A172 (cell line): ENCODE data around the gene RXFP2. TPM values are rescaled to one million over a fixed set of nuclear protein-coding genes. Genes with fewer than 3 reads are reported as not detected.

ENCODE experiments used
- DNase-seq: peaks from one replicate; pipeline ENCODE4 v3.0.0-alpha.2; 2015; ENCODE audit warnings: low spot score
- total RNA-seq: library from RNA; depleted of rRNA; stranded (reverse); fragments of >200 nt; shearing (Covaris generic); gene quantifications from 2 replicates; pipeline ENCODE4 v1.2.3, GENCODE V29; 2014; rRNA removed

Gene RXFP2, protein sequence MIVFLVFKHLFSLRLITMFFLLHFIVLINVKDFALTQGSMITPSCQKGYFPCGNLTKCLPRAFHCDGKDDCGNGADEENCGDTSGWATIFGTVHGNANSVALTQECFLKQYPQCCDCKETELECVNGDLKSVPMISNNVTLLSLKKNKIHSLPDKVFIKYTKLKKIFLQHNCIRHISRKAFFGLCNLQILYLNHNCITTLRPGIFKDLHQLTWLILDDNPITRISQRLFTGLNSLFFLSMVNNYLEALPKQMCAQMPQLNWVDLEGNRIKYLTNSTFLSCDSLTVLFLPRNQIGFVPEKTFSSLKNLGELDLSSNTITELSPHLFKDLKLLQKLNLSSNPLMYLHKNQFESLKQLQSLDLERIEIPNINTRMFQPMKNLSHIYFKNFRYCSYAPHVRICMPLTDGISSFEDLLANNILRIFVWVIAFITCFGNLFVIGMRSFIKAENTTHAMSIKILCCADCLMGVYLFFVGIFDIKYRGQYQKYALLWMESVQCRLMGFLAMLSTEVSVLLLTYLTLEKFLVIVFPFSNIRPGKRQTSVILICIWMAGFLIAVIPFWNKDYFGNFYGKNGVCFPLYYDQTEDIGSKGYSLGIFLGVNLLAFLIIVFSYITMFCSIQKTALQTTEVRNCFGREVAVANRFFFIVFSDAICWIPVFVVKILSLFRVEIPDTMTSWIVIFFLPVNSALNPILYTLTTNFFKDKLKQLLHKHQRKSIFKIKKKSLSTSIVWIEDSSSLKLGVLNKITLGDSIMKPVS
- not detected in 2 replicates for total RNA-seq

DNA sequence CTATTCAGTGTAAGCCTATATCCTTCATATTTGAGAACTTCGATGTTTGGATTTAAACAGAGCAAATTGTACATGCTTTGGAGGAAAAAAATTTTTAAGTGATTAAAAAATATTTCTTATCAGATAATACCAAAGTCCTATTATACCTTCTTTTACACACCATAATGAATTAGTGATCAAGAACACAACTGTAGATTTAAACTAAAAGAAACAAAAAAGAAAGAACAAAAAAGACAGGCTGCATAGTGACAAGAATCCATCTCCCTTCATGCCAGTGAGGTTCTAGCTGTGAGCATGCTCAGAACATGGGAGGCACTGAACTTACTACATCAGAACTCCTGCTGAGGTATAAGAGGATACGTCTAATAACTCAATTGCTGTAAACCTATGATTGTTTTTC, at the start of gene RXFP2:
Gene RXFP2, plus strand, starts transcription at position 301 of the 400 bp plus-strand sequence. Its CDS starts 87 bp downstream, at position 388.
- no peak for DNase-seq

DNA sequence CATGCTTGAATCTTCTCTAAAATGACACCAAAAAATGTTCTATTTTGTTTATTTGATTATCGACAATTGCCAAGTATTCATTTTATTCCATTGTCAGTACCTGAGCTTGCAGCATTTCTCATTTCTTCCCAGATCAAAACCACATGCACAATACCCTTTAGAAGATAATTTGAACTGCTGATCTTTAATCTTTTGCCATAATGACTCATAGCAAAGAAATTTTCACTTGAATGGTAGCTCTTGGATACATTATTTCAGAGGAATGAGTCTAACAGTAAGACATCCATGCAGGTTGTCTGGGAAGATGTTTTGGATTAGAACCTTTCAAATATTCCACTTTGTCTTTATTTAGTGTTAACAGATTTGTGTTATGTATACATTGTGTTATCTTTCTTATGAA, 42.0 kb upstream of the RXFP2 start:
- DNase-seq, result peak; percentile 61

DNA sequence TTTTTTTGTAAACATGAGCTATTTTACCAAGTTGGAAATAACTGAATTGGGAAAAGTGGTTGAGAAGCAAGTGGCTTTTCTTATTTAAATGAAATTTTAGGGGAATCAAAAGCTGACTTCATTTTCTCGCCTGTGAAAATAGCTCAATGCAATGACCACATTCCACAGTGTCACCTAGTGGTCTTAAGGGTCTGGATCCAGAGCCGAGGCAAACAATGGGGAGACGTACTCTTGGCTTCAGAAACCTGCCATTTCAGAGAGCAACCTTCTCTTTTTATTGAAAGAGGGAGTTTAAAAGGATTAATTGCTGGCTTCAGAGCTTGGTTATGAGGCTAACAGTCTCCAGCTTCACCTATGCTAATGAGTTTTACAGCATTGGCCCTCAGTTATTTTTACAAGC, 39.7 kb upstream of the RXFP2 start:
- DNase-seq, result no peak

DNA sequence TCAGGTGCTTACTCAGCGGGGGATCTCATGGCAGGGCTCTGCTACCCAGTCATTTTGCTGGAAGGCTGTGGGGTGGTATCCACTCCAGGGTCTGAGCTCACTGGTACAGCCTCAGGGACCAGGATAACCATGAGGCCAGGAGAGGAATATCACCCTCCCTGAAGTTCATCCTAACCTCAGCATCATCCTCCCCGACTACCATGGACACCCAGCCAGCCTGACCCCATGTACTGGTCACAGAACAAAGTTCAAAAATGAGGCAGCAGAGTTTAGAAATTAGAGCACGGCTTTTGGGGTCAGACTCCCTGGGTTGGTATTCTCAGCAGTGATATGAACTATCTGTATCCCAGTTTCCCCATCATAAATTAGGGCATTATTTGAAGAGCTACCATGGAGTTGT, 35.5 kb upstream of the RXFP2 start:
- no peak for DNase-seq

DNA sequence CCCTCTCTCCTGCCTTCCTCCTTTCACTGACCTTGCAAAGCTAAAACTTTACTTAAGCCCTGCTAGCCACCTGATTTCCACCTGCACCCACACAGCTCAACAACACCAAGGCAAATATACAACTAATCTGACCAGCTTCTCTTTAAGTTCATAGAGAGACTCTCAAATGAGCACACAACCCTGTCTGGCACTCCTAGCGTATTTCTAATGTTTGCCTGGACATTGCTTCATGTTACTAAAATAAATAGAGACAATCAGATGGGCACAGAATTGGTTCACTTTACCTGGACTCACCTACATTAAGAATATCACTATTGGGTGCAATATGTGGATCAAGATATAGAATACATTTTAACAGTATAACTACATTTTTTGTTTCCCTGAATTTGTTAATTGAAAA, 33.2 kb upstream of the RXFP2 start:
- no peak for DNase-seq

DNA sequence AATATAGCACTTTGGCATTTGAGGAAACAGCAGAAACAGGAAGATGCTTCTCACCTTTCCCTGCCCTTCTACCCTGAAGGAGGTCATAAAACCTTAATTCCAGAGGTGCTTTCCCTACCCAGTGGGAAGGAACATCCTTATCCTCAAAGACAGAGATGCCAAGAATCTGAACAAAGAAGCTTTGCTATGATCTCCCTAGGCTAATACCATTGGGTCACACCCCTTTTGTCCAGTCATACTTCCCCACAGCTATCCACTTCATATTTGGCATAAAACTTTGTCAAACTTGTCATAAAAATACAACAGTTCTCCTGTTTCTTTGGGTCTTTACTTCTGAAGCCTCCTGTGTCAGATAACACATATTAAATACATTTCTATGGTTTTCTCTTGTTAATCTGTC, 21.7 kb upstream of the RXFP2 start:
- no peak for DNase-seq

DNA sequence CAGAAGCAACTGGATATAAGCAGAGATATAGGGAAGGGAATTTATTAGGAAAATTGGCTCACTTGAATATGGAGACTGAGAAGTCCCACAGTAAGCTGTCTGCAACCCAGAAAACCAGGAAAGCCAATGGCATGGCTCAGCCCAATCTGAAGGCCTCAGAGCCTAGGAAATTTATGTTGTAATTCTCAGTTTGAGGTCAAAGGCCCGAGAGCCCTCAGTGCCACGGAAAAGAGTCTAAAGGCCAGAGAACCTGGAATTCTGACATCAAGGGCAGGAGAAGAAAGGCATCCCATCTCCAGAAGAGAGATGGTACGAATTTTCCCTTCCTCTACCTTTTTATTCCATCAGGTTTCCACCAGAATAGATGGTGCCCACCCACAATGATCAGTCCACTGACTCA, 20.1 kb upstream of the RXFP2 start:
- no peak for DNase-seq

DNA sequence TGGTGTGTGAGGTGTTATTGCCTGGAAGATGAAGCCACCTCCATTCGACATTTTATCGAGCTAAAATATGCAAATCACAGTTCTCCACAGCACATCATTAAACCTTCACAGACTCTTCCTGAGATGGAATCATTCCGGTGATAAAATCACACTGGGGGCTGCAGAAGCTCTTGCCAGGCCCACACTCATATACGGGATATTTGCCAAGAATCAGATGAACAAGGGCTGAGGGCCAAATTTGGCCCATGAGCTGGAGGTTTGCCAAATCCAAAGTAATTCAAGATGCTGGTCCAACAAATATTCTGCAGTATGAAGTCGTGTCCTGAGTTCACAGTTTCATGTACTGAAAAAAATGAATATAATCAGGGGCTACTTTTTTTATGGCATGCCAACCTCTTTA, 16.7 kb upstream of the RXFP2 start:
- DNase-seq, result no peak

DNA sequence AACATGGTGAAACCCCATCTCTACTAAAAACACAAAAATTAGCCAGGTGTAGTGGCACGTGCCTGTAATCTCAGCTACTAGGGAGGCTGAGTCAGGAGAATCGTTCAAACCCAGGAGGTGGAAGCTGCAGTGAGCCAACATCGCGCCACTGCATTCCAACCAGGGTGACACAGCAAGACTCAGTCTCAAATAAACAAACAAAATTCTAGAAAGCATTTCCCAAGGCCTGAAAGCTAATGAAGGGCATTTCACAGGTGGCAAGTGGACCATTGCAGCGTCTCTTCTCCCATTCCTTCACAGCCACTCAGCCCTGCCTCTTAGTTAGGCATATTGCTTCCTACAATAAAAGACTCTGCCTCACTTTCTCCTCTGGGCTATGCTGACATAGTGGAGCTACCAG, 13.5 kb upstream of the RXFP2 start:
- peak; percentile 60 for DNase-seq

DNA sequence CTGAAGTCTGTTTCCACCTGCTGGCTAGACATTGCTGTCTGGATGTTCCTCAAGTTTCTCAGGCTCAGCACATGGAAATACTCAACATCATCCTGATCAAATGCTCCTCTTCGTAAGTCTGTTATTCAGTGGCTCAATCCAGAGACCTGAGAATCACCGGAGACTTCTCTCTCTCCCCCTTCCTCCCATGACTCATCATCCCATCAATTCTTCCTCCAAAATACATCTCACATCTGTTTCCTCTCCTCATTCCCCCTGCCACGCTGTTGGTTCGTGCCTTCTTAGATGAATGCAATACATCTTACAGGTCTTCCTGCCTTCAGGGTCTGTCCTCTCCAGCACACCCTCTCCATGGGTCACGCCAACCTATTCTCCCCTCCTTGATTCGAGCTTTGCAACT, 7.4 kb upstream of the RXFP2 start:
- DNase-seq, result no peak

DNA sequence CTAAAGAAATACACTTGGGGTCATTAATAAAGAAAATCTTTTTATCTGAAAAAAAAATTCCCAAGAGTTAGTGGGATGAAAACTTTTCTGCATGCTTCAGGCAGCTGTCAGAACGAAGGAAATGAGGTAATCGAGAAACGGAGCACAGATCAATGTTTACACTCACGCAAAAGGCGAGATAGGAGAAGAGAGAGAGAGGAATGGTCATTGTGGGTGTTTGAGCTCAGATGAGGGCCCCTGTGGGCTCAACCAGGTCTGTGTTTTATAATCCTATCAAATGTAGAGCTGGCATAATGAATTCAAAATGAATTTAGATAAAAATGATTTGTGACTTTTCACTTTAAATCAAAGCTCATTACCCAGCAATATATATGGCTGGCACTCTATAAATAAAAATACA, 6.3 kb upstream of the RXFP2 start:
- DNase-seq, result no peak

DNA sequence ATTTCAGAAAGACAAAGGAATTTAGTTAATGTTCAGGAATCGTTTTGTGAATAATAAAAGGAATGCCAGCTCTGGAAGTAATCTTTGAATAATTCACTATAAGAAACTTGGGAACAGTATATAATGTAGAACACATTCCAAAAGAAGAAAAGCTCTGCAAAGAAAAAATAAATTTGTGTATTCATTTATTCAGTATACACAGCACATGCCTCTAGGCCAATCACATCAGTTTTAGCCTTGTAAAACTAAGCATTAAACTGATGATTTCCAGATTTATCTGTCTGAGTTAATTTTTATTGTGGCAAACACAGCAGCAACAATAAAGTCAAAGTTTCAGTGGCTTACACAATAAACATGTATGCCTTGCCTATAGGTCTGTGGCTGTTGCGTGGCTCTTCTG, 5.7 kb upstream of the RXFP2 start:
- DNase-seq, result no peak

DNA sequence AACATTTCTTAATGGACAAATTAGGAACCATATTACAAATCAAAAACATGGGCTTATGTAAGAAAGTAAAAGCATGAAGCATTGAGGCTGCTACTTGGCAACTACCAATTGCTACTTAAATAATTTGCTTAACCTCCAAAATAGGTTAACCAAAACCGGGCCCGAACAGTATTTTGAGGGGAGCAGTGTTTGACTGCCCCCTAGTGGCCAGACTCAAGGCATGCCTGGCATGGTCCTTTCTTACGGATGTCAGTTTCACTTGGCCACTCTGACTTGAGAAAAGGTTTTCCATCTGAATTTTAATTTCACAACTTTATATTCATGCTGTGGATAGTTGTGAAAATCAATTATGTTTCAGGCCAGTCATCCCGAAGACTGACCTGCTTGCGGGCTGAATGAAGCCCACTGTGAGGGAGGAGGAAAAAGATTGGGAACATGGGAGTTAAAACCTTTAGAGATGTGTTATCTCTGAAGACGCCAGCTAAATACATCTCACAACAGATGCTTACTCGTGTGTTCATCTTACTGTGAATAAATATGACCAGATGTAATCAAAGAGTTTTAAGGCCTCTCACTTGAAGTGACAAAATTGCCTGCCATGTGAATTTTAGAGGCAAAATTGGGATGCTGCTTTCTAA, 2.9 kb downstream of the RXFP2 start:
- DNase-seq, result peak; percentile 55

DNA sequence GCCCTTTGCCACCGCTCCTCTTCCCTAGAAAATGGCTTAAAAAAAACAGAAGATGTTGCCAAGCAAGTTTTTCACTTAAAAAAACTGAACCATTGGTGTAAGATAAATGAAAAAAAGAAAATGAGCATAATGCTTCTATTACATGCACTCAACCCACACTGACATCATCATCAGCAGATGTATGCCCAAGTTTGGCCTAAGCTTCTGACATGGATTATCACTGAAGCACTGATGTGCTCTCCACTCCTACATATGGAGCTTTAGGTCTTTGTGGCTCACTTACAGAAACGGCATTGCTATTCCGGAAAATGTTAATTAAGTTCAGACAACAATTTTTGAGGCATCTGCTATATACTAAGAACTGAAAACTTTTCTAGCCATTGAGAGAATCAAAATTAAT, 8.0 kb downstream of the RXFP2 start:
- DNase-seq, result no peak

DNA sequence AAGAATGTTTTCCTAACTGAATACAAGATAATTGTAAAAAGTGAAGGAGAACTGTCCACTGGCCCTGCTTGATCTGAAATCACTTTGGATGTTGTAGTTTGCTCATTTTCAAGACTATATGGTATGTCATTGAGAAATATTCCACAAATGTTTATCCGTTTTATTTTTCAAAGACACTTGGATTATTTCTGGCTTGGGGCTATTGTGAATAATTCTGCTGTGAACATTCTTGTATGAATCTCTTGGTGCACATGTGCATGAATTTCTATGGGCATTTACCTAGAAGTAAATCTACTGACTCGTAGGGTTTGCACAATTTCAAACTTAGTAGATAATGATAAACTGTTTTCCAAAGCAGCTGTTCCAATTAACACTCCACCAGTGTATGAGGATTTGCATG, 8.6 kb downstream of the RXFP2 start:
- DNase-seq, result no peak

DNA sequence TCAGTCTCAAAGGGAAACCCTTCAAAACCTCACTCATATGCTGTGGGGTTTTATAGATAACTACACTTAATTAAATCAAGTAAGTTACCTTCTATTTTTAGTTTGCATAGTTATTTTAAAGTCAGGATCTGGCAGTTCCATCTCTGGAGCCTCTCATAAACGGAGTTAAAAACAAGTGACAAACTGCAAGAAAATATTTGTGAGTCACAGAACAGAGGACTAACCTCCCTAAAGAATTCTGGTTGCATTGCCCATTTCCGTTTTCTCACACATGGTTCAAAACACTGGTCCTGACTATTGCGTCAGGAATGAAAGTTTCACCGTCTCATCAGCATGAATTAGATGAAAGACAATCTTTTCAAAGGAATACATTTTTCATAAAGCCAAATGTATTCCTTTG, 10.6 kb downstream of the RXFP2 start:
- DNase-seq, result peak; percentile 91

DNA sequence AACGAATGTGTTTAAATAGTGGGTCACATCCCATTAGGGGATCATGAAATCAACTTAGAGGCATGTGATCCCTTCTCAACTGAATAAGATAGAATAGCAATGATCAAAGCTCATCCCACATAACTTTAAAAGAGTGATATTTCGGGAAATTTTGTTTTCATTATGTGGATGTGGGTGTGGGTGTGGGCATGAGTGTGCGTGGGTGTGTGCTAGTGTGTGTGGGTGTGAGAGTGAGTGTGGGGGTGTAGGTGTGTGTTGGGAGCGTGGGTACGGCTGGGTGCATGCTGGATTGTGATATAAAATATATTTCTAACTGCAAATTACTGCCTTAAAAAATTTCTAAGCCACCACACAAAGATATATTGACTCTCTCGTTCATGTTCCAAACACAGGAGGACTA, 15.9 kb downstream of the RXFP2 start:
- no peak for DNase-seq

DNA sequence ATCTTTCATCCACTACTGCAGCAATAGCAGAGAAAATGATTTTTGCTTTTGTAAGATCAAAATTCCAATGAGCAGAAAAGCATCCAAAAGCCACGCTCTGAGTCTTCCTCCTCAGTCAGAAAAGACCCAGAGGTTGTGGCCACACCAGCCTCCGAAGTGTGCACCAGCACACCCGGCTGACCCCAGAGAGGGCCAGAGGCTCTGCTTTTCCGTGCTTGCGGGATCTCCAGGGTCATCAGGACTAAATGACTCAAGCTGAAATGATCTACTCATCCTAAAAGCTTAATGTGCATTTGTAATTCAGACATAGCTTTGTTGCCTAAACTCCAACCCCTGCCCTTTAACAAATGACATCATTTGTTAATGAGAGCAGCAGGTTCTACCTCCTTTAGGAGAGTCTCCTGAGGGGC, 16.5 kb downstream of the RXFP2 start:
- DNase-seq, result peak; percentile 80

DNA sequence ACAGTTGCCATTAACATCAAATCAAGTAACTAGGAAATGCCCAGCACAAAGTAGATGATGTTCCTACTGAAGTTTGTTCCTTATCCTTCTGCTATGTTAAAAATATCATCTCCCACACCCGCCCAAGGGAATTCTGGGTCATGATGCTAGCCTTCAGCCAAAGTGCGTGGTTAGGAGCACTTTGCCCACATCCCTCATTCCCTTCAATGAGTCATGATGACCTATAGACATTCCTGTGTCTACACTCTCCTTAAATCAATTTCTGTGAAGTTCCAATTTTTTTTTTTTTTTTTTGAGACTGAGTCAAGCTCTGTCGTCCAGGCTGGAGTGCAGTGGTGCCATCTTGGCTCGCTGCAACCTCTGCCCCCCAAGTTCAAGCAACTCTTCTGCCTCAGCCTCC, 17.0 kb downstream of the RXFP2 start:
- DNase-seq, result peak; percentile 94

DNA sequence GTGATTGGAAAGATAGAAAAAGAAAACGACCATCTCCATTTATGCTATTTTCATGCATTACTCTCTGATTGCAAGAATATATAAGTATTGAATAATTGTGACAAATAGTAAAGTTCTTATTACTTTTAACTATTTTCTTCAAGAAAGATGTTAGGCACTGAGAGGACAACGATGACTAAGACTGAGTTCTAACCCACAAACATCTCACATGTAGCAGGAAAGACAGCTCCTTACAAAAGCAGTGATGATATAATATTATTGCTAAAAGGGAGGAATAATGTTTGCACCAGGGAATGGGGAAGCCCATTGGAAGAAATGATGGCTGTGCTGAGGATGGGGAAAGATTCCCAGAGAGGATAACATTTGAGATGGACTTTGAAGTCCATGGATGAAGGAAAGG, 22.6 kb downstream of the RXFP2 start:
- DNase-seq, result no peak

DNA sequence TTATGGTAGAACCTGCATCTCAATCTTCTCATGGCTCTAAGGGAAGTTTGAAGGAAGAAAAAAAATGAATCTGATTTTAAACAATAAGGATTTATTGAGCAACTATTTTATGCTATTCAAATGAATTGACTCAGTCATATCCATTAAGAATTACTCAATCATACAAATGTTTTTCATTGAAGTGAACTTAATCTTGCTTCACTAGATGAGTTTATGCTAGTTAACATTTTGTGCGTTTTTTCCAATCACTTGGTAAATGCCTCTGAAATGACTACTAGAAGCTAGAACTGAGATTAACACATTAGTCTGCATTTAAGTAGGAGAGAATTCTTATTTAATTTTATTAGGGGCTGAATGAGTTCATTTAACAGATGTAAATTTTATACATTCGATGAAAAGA, 25.2 kb downstream of the RXFP2 start:
- DNase-seq, result no peak

DNA sequence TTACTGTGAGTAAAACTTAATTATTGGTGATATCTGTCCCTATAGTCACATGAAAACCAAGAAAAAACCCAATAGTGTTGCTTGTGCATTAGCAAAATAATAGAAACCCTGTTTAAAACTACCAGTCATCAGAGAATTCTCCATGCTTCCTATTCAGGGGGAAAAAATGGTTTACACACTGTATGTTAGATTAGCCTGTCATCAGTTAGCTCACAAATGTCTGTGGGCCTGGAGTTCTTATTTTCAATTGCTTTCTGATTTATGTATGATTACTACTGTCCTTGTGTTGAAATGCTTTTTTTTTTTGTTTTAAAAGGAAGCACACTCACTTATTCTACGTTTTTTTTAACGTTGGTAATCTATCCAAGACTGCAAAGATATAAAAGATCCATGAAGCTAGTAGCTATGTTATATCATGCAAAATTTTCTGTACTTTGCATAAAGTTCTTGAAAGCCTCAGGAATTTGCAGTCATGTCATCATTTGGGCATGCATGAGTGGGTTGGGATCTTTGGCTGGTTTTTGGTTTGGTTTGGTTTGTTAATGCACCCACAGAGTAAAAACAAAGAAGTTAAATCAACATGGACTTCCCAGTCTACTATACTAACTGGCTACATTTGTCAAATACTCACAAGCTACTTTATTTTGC, 25.9 kb downstream of the RXFP2 start:
- no peak for DNase-seq
